HS-5 (cell line): ENCODE data around the gene CCDC51.

Experiments used
- DNase-seq: peaks from one replicate; pipeline ENCODE4 v3.0.0-alpha.2; 2012; ENCODE audit warnings: low read depth

The CCDC51 gene

DNA sequence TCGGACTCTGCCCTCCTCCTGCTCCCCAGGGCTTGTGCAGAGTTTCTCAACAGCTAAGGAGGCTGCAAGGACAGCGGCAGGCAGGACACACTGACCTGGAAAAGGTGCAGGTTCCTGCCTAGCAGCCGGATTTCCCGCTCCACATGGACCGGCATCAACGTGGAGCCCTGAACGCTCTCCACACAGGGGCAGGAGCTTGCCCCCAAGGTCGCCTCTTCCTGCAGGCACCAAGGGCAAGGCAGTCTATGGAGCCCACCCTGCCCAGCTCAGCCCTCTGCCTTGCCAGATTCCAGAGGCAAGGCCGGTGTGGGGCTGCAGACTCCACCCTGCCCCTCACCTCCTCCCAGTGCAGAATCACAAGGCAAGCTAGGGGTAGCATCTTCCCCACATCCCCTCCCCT, 20.8 kb downstream of the CCDC51 start:
- no peak for DNase-seq

GRCh38 chr3:48418651-48419050, 21.3 kb downstream of the CCDC51 start:
- DNase-seq: no peak

DNA sequence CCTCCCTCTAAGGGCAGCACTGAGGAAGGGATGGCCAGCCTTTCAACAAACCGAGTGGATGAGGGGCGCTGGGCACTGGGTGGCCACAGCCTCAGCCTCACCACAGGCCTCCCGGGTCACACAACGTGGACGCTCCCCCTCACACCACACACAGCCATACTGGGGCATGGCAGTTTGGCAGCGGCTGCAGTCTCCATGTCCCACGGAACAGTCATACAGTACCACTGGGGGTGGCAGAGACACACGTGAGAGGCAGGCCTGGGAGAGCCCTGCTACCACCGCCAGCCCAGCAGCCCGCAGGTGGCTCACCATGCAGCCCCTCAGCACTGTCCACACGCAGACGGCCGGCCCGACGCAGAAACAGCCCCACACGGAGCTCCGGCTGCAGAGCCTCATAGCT, 21.8 kb downstream of the CCDC51 start:
- no peak for DNase-seq

DNA sequence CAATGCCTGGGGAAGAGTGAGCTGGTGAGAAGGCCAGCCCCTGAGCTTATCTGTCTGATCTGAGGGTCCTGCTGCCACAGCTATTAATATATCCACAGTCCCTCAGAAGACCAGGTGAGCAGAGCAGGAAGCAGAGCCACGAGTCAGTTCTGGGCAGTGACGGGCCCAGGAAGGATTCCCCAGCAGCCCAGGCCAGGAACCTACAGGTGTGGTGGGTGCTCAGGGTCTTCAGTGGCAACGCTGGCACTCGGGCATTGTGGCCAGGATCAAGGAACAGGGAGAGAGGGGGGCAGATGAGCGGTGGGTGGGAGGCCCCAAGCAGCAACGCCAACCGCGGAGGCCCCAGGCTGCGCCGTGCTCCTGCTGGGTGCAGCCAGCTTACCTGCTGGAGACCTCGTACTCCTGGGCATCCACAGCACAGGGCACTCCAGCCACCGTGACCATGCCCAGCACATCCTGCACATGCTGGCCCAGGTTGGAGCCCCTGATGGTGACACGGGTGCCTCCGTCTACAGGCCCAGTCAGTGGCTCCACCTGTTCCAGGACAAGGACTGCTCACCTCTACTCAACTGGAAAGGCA, 22.3 kb downstream of the CCDC51 start:
- no peak for DNase-seq

DNA sequence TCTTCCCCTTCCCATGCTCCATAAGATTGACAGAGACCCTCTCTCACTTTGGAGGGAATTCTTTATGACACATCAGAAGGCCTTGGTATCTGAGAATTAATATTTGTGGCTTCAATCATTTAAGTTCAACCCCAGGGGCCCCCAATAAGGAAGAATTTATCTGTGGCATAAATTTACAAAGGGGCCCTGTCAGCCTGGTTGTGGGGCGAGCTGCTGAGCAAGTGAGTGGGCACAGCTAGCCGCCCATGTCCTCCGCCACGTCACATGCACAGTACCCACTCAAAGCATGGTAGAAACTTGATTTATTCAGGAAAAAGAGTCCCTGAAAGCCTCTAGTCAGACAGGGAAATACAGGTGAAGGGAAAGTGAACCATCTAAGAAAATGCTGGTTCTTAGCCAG, 23.4 kb downstream of the CCDC51 start:
- no peak for DNase-seq

GRCh38 chr3:48416091-48416505, 23.8 kb downstream of the CCDC51 start:
- DNase-seq: no peak

DNA sequence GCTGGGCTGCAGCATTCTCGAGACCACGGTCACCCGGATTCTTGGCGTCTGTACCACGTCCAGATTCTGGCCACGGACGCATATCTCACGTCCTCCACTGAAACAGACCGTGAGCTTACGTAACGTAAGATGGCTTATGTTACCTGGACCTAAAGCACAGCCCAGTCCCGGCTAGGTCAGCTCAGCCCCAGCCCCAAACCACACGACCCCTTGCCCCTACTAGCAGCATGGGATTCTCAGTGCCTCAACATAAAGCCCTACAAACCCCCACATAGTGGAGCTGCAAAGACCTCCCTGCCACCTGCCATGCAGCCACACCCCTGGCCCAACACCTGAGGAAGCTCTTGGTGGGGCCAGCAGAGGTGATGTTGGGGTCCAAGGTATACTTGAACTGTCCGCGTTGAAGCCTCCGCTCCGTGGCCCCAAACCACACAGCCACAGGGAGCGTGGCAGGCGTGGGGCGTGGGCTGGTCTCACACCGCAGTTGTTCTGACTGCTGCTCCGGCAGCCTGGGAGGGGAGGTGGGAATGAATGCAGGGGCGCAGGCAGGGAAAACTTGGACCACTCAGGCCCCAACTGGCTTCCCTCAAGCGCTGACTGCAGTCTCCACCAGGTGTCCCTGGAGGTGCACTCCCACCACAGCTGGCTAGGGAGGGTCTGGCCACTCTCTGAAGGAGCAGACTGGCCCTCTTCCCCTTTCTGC, 24.5 kb downstream of the CCDC51 start:
- DNase-seq: no peak

DNA sequence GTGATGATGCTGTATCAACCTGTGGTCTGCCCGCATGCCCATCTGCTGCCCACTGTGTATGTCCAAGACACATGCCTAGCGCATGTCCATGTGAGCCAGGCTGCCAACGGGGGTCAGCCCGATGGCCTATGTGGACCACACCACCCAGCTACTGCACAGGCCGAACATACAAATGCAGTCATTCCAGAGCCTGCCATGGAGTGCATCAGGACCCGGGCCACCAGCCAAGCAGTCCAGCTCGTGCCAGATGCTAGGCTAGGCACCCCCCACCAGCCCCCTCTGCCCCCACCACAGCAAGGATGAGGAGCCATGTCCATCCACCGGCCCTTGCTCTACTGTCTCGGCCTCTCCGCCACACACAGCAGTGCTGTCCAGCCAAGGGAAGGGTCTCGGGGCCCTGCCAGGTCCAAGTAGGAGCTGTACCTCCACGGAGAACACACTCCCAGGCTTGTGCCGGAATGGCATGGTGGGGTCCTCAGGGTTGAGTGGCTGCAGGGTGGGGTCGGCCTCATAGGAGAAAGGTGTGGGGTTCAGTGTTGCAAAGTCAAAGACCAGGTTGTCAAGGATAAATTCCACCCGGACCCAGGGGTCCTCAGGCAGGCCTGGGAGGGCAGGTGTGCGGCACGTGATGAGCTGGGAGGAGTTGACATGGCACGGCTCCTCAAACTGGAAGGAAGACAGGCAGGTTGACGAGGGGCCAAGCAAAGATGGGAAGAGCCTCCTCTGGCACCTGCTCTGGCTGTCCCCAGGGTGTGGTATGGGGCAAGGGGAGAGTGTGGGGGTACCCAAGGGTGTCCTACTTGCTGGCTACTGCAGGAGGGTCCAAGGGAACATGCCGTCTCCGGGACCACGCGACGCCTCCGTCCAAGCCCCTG, 25.3 kb downstream of the CCDC51 start:
- no peak for DNase-seq

GRCh38 chr3:48413611-48414010, 26.3 kb downstream of the CCDC51 start:
- DNase-seq: no peak

DNA sequence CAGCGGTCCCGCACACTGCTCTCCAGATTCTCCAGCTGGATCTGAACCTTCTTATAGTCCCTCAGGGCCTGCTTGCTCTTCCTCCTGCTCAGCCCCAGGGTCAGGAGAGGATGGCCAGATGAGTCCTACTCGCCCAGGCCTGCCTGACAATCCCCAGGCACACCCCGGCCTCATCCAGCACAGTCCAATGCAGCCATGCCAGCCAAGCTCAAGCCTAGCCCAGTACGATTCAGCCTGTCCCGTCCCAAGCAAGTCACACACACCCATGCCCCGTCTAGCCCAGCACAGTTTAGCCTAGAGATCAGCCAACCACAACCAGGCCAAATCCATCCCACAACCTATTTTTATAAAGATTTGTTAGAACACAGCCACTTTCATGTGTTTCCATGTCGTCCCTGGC, 26.8 kb downstream of the CCDC51 start:
- DNase-seq: no peak

GRCh38 chr3:48412375-48413001, 27.4 kb downstream of the CCDC51 start:
- DNase-seq: no peak

DNA sequence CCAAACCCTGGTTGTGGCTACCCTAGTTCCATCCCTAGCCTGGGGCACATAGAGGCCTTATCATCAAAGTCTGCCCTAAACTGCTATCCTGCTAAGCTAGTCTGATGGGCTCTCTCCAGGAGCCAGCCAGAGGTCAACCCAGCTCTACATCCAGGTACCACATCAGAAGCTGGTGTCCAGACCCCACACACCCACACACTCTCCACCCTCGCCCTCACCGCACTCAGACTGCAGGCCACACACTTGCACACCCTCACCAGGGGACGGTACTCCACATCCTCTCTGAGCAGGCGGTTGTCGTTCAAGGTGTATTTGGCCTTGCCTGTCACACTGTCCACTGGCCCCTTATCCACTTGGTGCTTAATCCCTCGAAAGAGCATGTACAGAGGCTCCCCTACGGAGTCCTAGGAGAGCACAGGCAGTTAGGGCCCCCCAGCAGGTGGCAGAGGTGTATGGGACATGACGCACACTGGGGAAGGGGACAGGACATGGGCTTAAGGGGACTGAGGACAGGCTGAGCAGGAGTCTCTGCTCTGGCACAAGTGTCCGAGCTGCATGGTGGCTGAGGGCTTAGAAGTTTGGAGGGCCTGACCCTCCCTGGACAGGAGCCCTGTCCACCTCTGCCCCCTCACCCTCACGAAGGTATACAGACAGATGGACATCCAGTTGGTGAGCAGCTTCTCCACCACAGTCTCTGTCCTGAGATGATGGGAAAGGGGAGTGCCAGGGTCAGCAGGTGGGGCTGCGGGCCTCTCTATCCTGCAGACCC, 28.1 kb downstream of the CCDC51 start:
- no peak for DNase-seq

DNA sequence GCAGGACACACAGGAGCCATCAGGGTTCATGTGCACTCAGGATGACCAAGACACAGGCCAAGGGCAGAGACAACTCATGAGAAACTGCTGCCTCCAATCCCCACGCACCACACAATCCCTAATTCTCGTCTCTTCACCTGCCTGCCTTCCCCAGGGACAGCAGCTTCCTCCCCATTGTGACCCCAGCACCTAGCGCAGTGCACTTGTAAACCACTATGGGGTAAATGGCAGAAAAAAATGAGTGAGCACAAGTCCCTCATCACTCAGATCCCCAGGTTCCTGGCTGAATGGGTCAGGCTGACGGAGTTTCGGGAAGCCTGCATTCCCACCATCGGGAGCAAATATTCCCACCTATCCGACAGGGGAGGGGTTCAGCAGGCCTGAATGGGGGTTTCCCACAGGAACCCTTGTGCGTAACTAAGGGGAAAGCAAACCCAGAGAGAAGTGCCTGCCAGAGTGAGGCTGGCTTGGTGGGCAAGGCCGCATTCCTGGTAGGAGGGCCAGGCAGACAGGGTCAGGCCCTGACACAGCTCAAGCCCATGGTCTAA, 28.8 kb downstream of the CCDC51 start:
- no peak for DNase-seq

- DNase-seq: no peak
Measured at GRCh38 chr3:48410205-48411040, 29.5 kb downstream of the CCDC51 start.

DNA sequence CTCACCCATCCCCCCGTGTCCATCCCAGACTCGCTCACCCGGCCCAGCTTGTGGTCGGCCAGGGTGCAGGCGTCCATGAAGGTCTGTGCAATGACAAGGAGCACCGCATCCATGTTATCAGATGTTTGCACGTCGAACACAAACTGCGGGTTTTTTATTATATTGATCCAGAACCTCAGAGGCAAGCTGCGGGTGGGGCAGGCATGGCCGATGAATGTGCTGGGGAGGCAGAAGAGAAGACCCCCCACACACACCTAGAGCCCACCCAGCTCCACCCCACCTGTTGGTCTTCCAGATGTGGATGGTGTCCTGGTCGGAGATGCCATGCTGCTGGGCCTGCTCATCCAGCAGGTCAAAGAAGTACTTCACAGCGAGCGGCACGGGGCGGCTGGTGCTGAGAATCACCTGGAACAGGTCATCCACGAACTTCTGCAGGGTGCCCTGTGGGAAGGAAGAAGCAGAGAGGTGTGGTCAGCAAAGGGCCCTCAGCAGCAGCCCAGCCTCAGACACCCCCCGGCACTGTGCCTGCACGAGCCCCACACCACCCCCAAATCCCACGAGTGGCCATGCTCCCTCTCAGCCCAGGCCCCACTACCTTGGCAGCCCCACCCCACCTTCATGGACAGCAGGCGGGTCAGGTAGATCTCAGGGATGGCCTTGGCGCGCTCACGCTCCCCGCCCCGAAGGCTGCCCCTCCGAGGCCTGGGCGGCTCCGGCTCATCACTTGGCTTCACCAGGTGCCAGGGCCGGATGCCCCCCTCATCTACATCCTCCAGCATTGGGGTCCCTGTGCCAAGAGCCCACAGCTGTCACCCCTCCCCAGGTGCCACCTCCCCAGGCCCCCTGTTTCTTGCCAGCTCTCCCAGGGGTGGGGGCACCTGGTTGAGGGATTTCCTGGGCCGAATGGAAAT, 30.4 kb downstream of the CCDC51 start:
- DNase-seq: no peak

DNA sequence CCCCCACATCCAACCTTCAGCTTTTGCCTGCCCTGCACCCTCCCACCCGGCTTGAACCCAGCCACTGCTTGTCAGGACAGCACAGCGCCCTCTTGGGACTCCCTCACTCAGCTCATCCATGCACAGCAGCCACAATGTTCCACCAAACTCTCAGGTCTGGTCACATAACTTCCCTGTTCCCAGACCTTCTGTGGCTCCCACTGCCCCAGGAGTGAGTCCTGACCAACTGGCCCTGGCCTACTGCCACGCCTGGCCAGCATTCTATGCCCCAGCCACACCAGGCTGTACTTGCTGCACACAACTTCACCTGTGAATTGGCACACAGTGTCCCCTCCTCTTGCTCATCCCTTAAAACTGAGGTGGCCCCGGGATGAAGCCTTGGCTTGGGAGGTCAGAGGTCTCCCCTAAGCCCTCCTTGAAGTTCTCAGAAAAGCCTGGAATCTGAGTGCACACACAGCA, 31.1 kb downstream of the CCDC51 start:
- no peak for DNase-seq

DNA sequence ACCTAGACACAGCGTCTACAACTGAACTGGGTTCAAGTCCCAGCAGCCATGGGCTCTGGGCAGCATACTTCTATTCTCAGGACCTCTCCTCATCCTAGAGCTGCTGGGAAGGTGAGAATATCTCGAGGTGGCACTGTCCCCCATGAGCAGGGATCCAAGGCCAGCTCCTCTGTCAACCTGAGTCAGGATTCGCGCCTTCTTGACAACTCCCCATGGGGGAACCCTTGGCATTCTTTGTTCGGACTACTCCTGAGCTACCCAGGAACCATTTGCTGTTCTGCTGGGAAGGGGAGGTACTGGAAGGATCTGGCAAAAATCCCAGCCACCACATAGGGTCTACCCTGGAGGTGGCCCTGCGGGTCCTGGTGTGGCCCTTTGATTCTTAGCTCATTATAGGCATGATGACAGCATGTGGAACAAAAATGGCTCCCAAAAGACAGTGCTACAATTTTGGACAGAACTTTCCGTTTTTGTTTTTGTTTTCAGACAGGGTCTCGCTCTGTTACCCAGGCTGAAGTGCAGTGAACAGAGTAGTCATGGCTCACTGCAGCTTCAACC, 32.3 kb downstream of the CCDC51 start:
- DNase-seq: no peak

- no peak for DNase-seq
Measured at GRCh38 chr3:48406443-48407431, 33.2 kb downstream of the CCDC51 start.
